GM19035 (cell line): ENCODE measurements around the gene COQ7.

Source experiments
- ATAC-seq: cut with Tn5 transposase; IDR thresholded peaks from one replicate; pipeline ENCODE4 v1.9.1; 2021; ENCODE audit not compliant: unreplicated experiment

Gene COQ7

DNA sequence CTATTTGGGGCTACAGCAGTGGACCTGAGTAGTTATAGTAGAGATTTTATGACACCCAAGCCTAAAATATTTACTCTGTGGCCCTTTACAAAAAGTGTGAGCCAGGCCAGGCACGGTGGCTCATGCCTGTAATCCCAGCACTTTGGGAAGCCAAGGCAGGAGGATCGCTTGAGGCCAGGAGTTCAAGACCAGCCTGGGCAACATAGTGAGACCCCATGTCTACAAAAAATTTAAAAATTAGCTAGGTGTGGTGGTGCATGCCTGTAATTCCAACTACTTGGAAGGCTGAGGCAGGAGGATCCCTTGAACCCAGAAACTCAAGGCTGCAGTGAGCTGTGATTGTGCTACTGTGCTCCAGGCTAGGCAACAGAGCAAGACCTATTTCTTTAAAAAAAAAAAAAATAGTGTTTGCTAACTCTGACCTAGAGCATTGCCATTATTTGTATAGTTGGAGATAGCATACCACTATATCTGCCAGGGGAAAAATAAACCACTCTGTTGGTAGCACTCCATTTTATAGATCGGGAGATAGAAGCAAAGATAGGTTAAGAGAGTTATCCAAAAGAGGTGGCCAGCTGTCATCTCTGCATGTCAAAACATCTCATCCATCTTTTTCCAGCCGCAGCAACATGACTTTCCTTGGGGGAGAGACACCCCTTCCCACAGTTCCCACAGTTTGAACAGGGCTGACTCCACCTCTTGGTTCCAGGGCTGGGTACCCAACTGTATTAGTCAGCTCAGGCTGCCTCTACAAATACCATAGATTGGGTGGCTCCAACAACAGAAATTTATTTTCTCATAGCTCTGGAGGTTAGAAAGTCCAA lies 43.3 kb downstream of the COQ7 start:
- no peak for ATAC-seq

DNA sequence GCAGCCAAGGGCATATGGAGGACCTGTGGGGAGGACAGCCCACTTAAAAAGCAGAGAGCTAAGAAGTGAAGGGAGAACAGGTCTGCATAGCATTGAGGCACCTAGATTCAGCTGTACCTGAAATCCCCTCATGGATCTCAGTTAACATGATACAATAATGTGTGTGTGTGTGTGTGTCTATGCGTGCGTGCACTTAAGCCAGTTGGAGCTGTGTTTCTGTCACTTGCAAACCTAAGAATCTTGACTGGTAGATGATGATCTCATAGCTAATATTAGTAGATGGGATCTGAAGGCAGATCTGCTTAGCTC lies 44.6 kb downstream of the COQ7 start:
- no peak for ATAC-seq

DNA sequence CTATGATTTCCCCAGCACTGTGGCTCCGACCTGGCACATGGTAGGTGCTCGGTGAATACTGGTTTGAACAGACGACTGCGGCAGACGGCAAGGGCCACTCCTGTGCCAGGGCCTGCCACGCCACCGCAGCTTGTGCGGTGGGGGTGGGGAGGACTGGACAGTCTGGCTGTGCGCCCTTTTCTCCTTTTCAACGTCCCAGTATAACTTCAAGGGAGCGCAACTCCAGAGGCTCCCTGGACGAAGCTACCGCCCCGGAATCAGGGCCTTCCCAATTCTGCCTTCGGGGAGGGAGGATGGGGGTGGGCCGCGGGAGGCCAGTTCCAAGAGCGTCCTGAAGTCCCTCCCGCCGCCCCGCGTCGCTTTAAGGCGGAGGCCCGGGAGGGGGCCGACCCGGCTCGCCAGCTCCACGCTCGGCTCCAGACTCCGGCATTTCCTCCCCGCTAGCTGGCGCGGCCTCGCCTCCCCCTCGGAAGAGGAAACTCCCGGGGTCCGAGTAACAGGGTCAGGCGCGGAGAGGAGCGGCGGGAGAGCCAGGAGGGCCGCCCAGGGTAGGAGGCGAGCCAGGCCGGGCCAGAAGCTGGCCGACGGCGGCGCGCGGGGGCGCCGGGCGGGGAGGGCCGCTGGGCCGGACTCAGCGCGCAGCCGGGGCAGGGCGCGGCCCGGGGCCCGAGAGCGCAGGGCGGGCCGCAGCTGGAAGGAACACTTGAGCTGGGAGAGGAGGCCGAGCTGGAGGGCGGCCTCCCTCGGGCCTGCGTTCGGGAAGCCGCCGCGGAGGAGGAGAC lies 46.4 kb downstream of the COQ7 start, which contains the start of gene ITPRIPL2:
TSS of gene ITPRIPL2 (plus strand) at position 388 of the 782 bp plus-strand sequence. CDS start 498 bp downstream, outside the sequence.
- no peak for ATAC-seq

DNA sequence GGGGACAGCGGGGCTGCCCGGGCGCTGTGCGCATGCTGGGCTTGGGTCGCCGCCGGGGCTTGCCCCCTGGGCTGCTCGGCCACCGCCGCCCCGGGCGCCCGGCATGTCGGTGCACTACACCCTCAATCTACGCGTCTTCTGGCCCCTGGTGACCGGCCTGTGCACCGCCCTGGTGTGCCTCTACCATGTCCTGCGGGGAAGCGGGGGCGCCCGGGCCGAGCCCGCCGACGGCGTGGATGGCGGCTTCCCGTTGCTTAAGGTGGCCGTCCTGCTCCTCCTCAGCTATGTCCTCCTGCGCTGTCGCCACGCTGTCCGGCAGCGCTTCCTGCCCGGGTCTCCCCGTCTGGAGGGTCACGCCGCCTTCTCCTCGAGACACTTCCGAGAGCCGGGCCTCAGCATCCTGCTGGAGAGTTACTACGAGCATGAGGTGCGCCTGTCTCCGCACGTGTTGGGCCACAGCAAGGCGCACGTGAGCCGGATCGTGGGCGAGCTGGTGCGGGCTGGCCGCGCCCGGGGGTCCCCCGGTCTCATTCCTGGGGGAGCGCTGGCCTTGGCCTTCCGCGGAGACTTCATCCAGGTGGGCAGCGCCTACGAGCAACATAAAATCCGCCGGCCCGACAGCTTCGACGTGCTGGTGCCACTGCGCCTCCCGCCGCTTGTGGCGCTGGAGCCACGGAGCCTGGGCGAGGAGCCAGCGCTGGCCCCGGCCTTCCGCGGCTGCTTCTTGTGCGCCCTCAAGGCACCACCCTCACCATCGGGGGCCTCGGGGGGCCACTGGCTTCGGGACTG lies 47.1 kb downstream of the COQ7 start:
- no peak for ATAC-seq

DNA sequence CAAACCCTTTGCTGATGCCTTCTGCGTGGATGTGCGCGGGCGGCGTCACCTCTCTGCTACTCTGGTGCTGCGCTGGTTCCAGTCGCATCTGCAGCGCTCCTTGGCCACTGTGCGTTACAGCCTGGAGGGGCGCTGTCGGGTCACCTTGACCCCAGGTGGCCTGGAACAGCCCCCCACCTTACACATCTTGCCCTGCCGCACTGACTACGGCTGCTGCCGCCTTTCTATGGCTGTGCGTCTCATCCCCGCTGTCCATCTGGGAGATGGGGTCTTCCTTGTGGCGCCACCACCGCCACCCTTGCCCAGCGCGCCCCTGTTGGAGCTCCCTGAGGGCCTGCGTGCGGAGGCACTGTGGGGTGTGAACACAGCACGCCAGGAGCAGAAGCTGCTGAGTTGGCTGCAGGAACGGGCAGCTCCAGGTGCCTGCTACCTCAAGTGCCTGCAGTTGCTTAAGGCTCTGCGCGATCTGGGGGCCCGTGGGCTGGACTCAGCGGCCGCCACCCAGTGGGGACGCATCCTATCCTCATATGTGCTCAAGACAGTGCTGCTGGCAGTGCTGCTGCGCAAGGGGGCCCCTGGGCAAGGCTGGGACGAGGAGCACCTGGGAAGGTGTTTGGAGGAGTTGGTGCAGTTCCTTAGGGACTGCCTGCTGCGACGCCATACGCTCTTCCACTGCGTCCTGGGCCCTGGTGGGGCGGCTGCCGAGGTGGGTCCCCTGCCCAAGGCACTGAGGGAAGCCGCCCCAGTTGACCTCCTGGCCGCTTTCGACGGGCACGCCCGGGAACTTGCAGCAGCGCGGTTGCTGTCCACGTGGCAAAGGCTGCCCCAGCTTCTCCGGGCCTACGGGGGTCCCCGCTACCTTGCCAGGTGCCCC lies 48.0 kb downstream of the COQ7 start:
- ATAC-seq: no peak

DNA sequence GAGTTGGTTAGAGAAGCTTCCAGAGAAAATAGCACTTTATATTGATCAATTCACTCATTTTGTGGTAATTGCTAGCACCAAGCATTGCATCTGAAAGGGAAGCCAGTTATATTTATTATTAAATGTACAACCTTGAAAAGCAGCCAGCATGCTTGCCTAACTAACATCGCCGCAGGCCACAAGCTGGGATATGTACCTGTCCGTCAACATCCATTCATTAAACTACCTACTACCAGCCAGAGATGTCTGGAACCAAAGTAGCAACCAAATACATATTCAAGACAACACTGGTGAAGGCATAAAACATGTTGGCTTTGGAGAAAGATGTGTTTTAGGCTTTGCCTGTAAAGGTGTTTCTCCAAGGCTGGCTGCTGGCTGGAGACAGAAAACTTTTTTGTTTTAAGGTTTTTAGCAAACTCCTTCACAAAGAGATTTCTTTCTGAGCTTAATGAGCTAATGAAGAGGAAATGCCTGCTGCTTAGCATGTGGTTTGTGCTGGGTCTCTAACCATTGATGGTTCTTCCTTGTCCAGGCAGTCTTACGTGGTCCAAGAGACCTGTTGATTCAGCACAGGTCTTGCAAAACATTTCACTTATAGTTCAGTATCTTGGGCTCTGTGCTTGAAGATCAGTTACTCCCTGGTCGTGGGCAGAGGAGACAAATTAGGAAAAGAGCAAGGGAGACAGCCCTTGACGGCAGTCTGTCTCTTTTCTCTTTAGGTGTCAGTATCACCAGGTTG lies 49.5 kb downstream of the COQ7 start:
- ATAC-seq: no peak

DNA sequence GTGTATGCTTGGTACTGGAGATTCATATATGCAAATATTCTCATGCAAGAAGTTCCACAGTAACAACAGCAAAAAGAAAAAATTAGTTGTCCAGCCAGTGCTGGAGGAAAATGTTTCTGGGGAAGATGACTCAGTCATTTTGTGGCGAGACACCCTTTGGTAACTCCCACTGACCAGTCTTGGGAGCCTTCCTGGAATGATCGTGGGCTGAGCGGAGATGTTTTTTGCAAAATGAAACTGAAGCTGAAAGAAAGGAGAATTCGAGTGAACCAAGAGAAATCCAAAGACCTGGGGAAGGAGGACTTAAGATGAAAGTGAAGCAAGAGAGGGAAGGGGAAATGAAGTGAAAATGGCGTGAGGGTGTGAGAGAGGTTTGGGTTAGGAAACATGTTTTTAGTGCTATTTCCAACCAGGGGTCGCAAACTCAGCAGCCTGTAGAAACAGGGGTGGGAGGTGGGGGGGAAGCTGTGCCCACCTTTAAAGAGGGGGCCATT lies 51.6 kb downstream of the COQ7 start:
- ATAC-seq: no peak

DNA sequence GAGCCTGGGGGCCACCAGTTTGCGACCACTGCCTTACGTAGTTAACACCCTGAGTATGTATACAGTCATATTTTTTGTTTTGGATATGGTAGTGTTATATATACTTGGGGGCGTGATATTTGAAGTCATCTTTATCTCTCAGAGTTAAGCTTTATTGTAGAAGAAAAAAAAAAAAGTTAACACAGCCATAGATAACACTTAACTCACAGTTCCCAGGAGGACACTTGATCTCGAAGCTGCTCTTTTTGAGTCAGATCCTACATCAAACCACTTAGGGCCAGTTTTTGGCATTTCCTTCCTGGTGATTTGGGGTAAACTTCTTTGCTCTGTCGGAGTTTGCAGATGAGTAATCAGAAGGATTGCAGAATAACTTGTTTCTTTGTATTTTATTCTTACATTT lies 52.1 kb downstream of the COQ7 start:
- no peak for ATAC-seq

DNA sequence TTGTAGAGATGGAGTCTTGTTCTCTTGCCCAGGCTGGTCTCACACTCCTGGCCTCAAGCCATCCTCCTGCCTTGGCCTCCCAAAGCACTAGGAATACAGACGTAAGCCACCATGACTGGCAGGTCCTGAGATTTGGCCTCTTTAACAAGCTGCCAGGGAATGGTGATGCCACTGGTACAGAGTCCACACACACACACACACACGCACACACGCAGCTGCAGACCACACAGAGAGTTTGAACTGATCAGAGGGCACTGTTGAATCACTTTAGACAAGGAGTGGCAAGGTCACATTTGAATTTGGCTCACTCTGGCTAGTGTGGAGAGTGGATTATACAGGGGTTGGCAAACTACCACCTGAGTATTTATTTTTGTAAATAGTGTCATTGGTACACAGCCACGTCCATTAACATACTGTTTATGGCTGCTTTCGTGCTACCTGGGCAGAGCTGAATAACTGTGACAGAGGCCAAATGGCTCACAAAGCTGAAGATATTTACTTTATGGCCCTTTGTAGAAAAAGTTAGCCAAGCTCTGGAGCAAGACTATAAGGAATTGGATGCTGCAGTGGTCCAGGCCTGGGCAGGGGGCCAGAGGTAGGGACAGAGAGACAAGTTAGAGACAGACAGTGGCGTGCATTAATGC lies 56.2 kb downstream of the COQ7 start:
- ATAC-seq: no peak

DNA sequence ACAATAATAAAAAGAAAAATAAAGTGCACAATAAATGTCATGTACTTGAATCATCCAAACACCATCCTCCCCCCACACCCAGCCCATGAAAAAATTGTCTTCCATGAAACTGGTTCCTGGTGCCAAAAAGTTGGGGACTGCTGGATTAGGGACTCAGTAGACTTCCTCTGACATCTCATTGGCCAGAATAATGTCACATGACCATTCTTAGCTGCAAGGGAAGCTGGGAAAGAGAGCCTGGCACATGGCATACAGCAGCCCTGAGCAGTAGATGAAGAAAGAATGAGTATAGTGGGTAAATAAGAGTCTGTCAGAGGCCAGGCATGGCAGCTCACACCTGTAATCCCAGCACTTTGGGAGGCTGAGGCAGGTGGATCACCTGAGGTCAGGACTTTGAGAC lies 58.9 kb downstream of the COQ7 start:
- no peak for ATAC-seq

DNA sequence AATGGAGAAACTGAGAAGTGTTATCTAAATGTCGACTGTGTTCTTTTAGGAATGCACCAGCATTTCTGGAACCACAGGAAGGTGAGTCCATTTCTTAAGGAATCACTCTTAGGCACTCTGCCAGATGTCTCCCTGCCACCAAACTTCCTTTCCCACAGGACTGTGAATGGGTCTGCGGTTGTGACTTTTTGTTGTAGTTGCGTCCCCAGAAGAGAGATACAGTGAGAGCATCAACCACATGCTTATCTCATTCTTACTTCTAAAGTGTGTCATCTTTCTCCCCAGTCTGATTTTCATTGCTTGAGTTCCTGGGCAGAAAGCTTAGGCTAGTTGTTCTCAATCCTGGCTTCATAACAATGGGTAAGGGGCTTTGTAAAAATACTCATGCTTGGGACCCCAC lies 59.8 kb downstream of the COQ7 start:
- peak; percentile 47 for ATAC-seq

DNA sequence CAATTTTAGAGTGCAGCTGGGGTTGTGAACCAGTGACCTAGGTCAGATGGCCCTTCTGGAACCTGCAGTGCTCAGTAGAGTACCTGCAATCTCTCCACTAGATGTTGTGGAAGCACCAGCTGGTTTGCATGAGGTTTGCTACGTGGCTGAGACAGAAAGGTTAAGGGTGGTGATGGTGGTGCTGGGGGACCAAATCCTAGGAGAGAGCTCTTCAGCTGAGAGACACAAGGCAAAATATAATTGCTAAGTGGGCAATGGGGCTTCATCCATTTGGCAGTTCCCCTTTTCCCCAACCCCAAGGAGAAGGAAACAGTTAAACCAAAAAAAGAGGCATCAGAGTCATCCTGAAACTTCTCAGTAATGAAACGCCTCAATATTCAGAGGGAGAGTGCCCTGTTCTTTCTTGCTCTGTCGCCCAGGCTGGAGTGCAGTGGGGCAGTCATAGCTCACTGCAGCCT lies 60.3 kb downstream of the COQ7 start:
- ATAC-seq: peak; percentile 58

DNA sequence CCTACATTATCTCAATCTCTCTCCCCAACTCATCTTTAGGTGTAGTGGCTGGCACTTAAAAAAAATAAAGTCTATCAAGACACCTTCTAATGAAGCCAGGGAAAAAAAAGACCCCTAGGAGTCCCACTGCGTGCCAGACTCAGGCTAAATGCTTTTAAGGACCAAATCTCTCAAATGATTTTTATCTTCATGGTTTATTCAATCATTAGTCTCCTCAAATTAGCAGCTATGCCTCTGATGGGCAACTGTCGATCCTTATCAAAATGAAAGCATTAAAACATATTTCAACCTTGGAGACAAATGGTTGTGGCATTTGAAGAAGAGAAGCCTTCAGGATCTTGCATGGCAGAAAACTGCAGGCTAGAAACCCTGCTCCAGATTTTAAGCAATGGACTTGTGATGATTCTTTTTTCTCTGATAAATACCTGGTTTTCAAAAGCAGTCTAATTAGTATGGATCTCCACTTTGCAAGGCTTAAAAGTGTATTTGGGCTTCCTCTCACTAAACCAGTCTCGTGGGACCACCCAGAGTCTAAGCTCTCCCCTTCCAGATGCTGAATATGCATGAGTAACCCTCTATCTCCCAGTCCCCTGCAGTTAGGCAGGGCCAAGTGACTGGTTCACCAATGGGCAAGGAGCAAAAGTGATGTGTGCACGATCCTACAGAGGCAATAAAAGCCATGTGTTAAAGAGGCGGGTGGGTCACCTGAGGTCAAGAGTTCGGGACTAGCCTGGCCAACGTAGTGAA lies 61.2 kb downstream of the COQ7 start:
- ATAC-seq: no peak
